ENCODE results near the gene ICAM5.

The ICAM5 gene

GRCh38 chr19:10321417-10321797, 31.7 kb downstream of the ICAM5 start:
- Histone ChIP-seq H3K27me3 (ENCODE audit: insufficient read depth, poor library complexity, severe bottlenecking) (no peaks in the 10 kb centered on the region), H3K4me1 (ENCODE audit: insufficient read depth, poor library complexity, severe bottlenecking) (no peaks in the 10 kb centered on the region), H3K27ac (ENCODE audit: poor library complexity, severe bottlenecking) (no peak overlapping the region), H3K36me3 (ENCODE audit: low read depth) (peaks cover 70% of the 10 kb centered on the region), H3K9me3 (ENCODE audit: severe bottlenecking) (no peaks in the 10 kb centered on the region), H3K4me3 (ENCODE audit: severe bottlenecking) (no peak overlapping the region)
- DNase-seq (ENCODE audit: low spot score) (no peak), ATAC-seq (ENCODE audit: low read depth) (no peak)
- no peak for TF ChIP-seq CTCF (IDR thresholded peaks at IDR 0.05; ENCODE audit: poor library complexity, severe bottlenecking)

- H3K27ac ChIP-seq (ENCODE audit: poor library complexity, severe bottlenecking): no peak overlapping the region
Observed at GRCh38 chr19:10321874-10322835, 32.4 kb downstream of the ICAM5 start.

GRCh38 chr19:10325732-10326131, 36.0 kb downstream of the ICAM5 start:
- Histone ChIP-seq H3K4me3 (ENCODE audit: severe bottlenecking) (no peak overlapping the region), H3K36me3 (ENCODE audit: low read depth) (peaks cover 90% of the 10 kb centered on the region), H3K9me3 (ENCODE audit: severe bottlenecking) (no peaks in the 10 kb centered on the region), H3K27me3 (ENCODE audit: insufficient read depth, poor library complexity, severe bottlenecking) (no peaks in the 10 kb centered on the region), H3K4me1 (ENCODE audit: insufficient read depth, poor library complexity, severe bottlenecking) (no peaks in the 10 kb centered on the region), H3K27ac (ENCODE audit: poor library complexity, severe bottlenecking) (no peak overlapping the region)
- no peak for DNase-seq (ENCODE audit: low spot score)
- no peak for ATAC-seq (ENCODE audit: low read depth)
- no peak for TF ChIP-seq CTCF (IDR thresholded peaks at IDR 0.05; ENCODE audit: poor library complexity, severe bottlenecking)

More at GRCh38 chr19:10321874-10322835, 32.4 kb downstream of the ICAM5 start:
- no peak for TF ChIP-seq CTCF (IDR thresholded peaks at IDR 0.05; ENCODE audit: poor library complexity, severe bottlenecking)
- no peaks in the 10 kb centered on the region for H3K27me3 ChIP-seq (ENCODE audit: insufficient read depth, poor library complexity, severe bottlenecking)
- ATAC-seq (ENCODE audit: low read depth) (no peak), DNase-seq (ENCODE audit: low spot score) (no peak)
- no peak overlapping the region for H3K4me3 ChIP-seq (ENCODE audit: severe bottlenecking)
- H3K4me1 ChIP-seq (ENCODE audit: insufficient read depth, poor library complexity, severe bottlenecking): no peaks in the 10 kb centered on the region
- H3K36me3 ChIP-seq (ENCODE audit: low read depth): peaks cover 77% of the 10 kb centered on the region
- H3K9me3 ChIP-seq (ENCODE audit: severe bottlenecking): no peaks in the 10 kb centered on the region

- Histone ChIP-seq H3K4me1 (ENCODE audit: insufficient read depth, poor library complexity, severe bottlenecking) (no peaks in the 10 kb centered on the region), H3K36me3 (ENCODE audit: low read depth) (peaks cover 84% of the 10 kb centered on the region), H3K4me3 (ENCODE audit: severe bottlenecking) (no peak overlapping the region), H3K27me3 (ENCODE audit: insufficient read depth, poor library complexity, severe bottlenecking) (no peaks in the 10 kb centered on the region), H3K27ac (ENCODE audit: poor library complexity, severe bottlenecking) (no peak overlapping the region), H3K9me3 (ENCODE audit: severe bottlenecking) (no peaks in the 10 kb centered on the region)
- DNase-seq (ENCODE audit: low spot score): no peak
- no peak for ATAC-seq (ENCODE audit: low read depth)
- TF ChIP-seq CTCF (IDR thresholded peaks at IDR 0.05; ENCODE audit: poor library complexity, severe bottlenecking): no peak
Observed at GRCh38 chr19:10327793-10328192, 38.0 kb downstream of the ICAM5 start.
